Measurements from ENCODE around the gene EPC1.
"Not testable (repeated sequence)": the region's sequence is repeated elsewhere in the genome, so short reads cannot be mapped to it uniquely, and the experiment has no call there.

The EPC1 gene

GRCh38 chr10:32271617-32272016 is 75.3 kb downstream of the EPC1 start:
- no peak for DNase-seq

GRCh38 chr10:32269343-32270100 is 77.4 kb downstream of the EPC1 start:
- DNase-seq, result no peak

GRCh38 chr10:32268788-32269187 is 78.2 kb downstream of the EPC1 start:
- DNase-seq, result no peak

- DNase-seq, result no peak
Measured at GRCh38 chr10:32266979-32267378, 80.0 kb downstream of the EPC1 start.

- no peak for DNase-seq
Measured at GRCh38 chr10:32266566-32266965, 80.4 kb downstream of the EPC1 start.

GRCh38 chr10:32265756-32266155 is 81.2 kb downstream of the EPC1 start:
- no peak for DNase-seq

GRCh38 chr10:32263300-32263699 is 83.7 kb downstream of the EPC1 start:
- DNase-seq, result peak; percentile 9

- DNase-seq, result no peak
Measured at GRCh38 chr10:32259551-32259950, 87.4 kb downstream of the EPC1 start.

- DNase-seq, result peak; percentile 80
Measured at GRCh38 chr10:32256613-32257437, 90.1 kb downstream of the EPC1 start.

GRCh38 chr10:32253821-32254220 is 93.1 kb downstream of the EPC1 start:
- DNase-seq, result no peak

GRCh38 chr10:32253276-32253675 is 93.7 kb downstream of the EPC1 start:
- no peak for DNase-seq

GRCh38 chr10:32250489-32250888 is 96.5 kb downstream of the EPC1 start:
- not testable (repeated sequence) for DNase-seq

- DNase-seq, result no peak
Measured at GRCh38 chr10:32246685-32247084, 100.3 kb downstream of the EPC1 start.

GRCh38 chr10:32245760-32246159 is 101.2 kb downstream of the EPC1 start:
- DNase-seq, result no peak

GRCh38 chr10:32244421-32245207 is 102.3 kb downstream of the EPC1 start:
- no peak for DNase-seq

GRCh38 chr10:32244011-32244410 is 102.9 kb downstream of the EPC1 start:
- no peak for DNase-seq

GRCh38 chr10:32241946-32242345 is 105.0 kb downstream of the EPC1 start:
- DNase-seq, result no peak

- DNase-seq, result no peak
Measured at GRCh38 chr10:32240471-32240870, 106.5 kb downstream of the EPC1 start.

- DNase-seq, result no peak
Measured at GRCh38 chr10:32239769-32240168, 107.2 kb downstream of the EPC1 start.

- DNase-seq, result no peak
Measured at GRCh38 chr10:32237644-32238345, 109.2 kb downstream of the EPC1 start.

GRCh38 chr10:32234471-32234870 is 112.5 kb downstream of the EPC1 start:
- no peak for DNase-seq

- not testable (repeated sequence) for DNase-seq
Measured at GRCh38 chr10:32233375-32233774, 113.6 kb downstream of the EPC1 start.

GRCh38 chr10:32232378-32232777 is 114.6 kb downstream of the EPC1 start:
- DNase-seq, result no peak

Measured in CD4-positive, alpha-beta T cell treated with Interleukin-6 for 4 hours (primary cell).